ENCODE measurements around the gene BORA. TPM values are rescaled to one million over a fixed set of nuclear protein-coding genes. Genes with fewer than 3 reads are reported as not detected.

Gene BORA
- total and polyA plus RNA-seq, 10 of the 15 experiments (the other 5 are each of a cell fraction or from before 2014, with no cell fraction given): 15.1 to 38.7 (median 23.2) TPM

- TF ChIP-seq CBFB (IDR thresholded peaks at IDR 0.05; ENCODE audit: low read depth) (peak; percentile 56; the same call in 1 of the 2 replicates), BRCA1 (IDR thresholded peaks at IDR 0.05; ENCODE audit: low read depth, low read length) (peak; percentile 63; the same call in 1 of the 2 replicates), NFYB (IDR thresholded peaks at IDR 0.05; ENCODE audit: insufficient read depth, low read depth, low read length) (peak; percentile 78), ZBTB40 (IDR thresholded peaks at IDR 0.05; ENCODE audit: borderline replicate concordance) (peak; percentile 97), CBX5 (IDR thresholded peaks at IDR 0.05; ENCODE audit: low read depth) (0 out of 2 replicates have a peak, but pooled peaks have one; percentile 50), CTCF (IDR thresholded peaks at IDR 0.05 in 2 of 3, conservative IDR thresholded peaks at IDR 0.05 in 1 of 3; ENCODE audit: control insufficient read depth in 2 of 3, extremely low read depth in 1 of 3, insufficient read depth in 1 of 3, low read depth in 3 of 3, low read length in 3 of 3) (peak in 1 of 3 experiments; percentile 30; a peak in 1 of 6 replicates), PAX5 (IDR thresholded peaks at IDR 0.05; ENCODE audit: borderline replicate concordance, low read depth, low read length) (peak; percentile 57; the same call in 1 of the 2 replicates), YBX1 (IDR thresholded peaks at IDR 0.05) (no peak), NRF1 (conservative IDR thresholded peaks at IDR 0.05; ENCODE audit: low read depth, low read length) (no peak), E2F4 (IDR thresholded peaks at IDR 0.05; ENCODE audit: low read depth, low read length) (0 out of 2 replicates have a peak, but pooled peaks have one; percentile 43), MEF2B (IDR thresholded peaks at IDR 0.05; ENCODE audit: partially characterized antibody, poor library complexity, severe bottlenecking) (peak; percentile 53), WRNIP1 (IDR thresholded peaks at IDR 0.05; ENCODE audit: borderline replicate concordance, low read depth, low read length) (no peak; the same call in 1 of the 2 replicates), ZNF687 (IDR thresholded peaks at IDR 0.05) (peak; percentile 70), IRF5 (IDR thresholded peaks at IDR 0.05; ENCODE audit: borderline replicate concordance) (peak; percentile 32; the same call in 1 of the 2 replicates)
These were observed 54.0 kb downstream of the BORA start, which contains the start of the genes DIS3 and PIBF1 (continued) for GRCh38 chr13:72781451-72782439.
